ENCODE results near the gene RCOR3.

- TF ChIP-seq CTCF (IDR thresholded peaks at IDR 0.05) = no peak
- no peak for TF ChIP-seq POLR2A (IDR thresholded peaks at IDR 0.05)
- no peak for TF ChIP-seq EP300 (IDR thresholded peaks at IDR 0.05; ENCODE audit: low read depth)
These were observed 20.2 kb downstream of the RCOR3 start for GRCh38 chr1:211279340-211279739.
